Parathyroid adenoma (tissue), 2 donors: ENCODE results near the gene NLGN4X.

Experiments used
- H2AFZ ChIP-seq: fragments of 300-600 bp; sonication (generic); one replicate; pipeline ENCODE4 v1.7.0; 2017; ENCODE audit warnings: antibody characterized with exemption, mild to moderate bottlenecking
- H3K27ac ChIP-seq: fragments of 300-600 bp; sonication (generic); one replicate; pipeline ENCODE4 v1.7.0; 2017
- H3K27me3 ChIP-seq: fragments of 300-600 bp; sonication (generic); one replicate; pipeline ENCODE4 v1.7.0; 2017; ENCODE audit warnings: low read length; ENCODE audit not compliant: control insufficient read depth, insufficient read depth
- H3K36me3 ChIP-seq: fragments of 300-600 bp; sonication (generic); one replicate; pipeline ENCODE4 v1.7.0; 2017; ENCODE audit warnings: low read length; ENCODE audit not compliant: control insufficient read depth, insufficient read depth
- H3K4me1 ChIP-seq: fragments of 300-600 bp; sonication (generic); one replicate; pipeline ENCODE4 v1.7.0; 2017; ENCODE audit warnings: control low read depth
- H3K4me2 ChIP-seq: fragments of 300-600 bp; sonication (generic); one replicate; pipeline ENCODE4 v1.7.0; 2017; ENCODE audit warnings: low read length
- H3K4me3 ChIP-seq: fragments of 300-600 bp; sonication (generic); one replicate; pipeline ENCODE4 v1.7.0; 2017; ENCODE audit warnings: low read depth, low read length
- H3K79me2 ChIP-seq: fragments of 300-600 bp; sonication (generic); one replicate; pipeline ENCODE4 v1.7.0; 2017; ENCODE audit warnings: control low read depth
- H3K9ac ChIP-seq: fragments of 300-600 bp; sonication (generic); one replicate; pipeline ENCODE4 v1.7.0; 2017; ENCODE audit warnings: mild to moderate bottlenecking
- H3K9me3 ChIP-seq: fragments of 300-600 bp; sonication (generic); one replicate; pipeline ENCODE4 v1.7.0; 2017; ENCODE audit warnings: low read length; ENCODE audit not compliant: control insufficient read depth
- TF ChIP-seq, protein P1 (sequence below): fragments of 300-600 bp; sonication (generic); IDR thresholded peaks from one replicate; pipeline ENCODE4 v1.7.0; 2017; ENCODE audit warnings: antibody characterized with exemption, mild to moderate bottlenecking
- donor health status: primary hyperparathyroidism.

NLGN4X gene

DNA sequence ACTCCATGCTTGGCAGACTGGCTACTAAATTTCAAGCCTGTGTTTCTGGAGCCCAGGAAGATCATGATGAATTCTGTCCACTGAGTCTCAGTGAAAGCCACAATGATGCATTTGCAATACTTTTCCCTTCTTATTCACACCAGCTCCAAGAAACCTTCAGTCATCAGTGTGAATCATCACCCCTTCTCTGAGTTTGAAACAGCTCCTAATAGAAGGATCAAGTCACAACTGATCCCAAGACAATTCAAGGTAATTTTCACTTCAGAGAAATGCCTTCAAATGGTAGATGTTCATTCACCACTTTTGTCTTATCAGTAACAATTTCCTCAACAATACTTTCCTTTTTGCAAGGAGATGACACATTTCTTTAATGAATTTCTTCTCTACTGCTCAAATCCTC lies 257.4 kb downstream of the NLGN4X start:
- H3K79me2 ChIP-seq = no peaks in the 10 kb centered on the region
- no peak overlapping the region for H3K4me3 ChIP-seq
- H3K9ac ChIP-seq = no peak overlapping the region
- H3K27ac ChIP-seq = no peak overlapping the region
- no peak overlapping the region for H2AFZ ChIP-seq
- no peak overlapping the region for H3K4me2 ChIP-seq
- H3K4me1 ChIP-seq = no peaks in the 10 kb centered on the region
- no peaks in the 10 kb centered on the region for H3K27me3 ChIP-seq
- TF ChIP-seq, protein P1, sequence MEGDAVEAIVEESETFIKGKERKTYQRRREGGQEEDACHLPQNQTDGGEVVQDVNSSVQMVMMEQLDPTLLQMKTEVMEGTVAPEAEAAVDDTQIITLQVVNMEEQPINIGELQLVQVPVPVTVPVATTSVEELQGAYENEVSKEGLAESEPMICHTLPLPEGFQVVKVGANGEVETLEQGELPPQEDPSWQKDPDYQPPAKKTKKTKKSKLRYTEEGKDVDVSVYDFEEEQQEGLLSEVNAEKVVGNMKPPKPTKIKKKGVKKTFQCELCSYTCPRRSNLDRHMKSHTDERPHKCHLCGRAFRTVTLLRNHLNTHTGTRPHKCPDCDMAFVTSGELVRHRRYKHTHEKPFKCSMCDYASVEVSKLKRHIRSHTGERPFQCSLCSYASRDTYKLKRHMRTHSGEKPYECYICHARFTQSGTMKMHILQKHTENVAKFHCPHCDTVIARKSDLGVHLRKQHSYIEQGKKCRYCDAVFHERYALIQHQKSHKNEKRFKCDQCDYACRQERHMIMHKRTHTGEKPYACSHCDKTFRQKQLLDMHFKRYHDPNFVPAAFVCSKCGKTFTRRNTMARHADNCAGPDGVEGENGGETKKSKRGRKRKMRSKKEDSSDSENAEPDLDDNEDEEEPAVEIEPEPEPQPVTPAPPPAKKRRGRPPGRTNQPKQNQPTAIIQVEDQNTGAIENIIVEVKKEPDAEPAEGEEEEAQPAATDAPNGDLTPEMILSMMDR = no peak
- H3K36me3 ChIP-seq = no peaks in the 10 kb centered on the region
- H3K9me3 ChIP-seq = no peaks in the 10 kb centered on the region

DNA sequence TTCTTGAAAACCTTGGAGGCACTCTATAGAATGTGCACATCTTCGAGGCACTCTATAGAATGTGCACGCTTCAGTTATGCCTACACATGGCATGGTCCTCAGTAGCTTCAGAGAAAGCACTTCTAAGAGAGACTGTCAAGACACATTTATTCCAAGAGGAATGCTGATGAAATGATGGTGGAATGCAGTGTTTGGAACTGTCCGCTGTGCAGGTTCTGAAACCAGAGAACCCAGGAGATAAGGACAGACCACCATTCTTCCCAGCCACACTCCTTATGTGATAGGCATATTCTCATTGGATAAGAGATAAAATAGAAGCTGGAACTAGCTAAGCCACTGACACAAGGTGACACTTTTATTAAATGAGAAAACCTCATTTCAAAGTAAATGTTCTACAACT lies 263.3 kb downstream of the NLGN4X start:
- H3K4me2 ChIP-seq = no peak overlapping the region
- no peak overlapping the region for H2AFZ ChIP-seq
- H3K9me3 ChIP-seq = no peaks in the 10 kb centered on the region
- H3K4me3 ChIP-seq = no peak overlapping the region
- H3K27me3 ChIP-seq = no peaks in the 10 kb centered on the region
- H3K36me3 ChIP-seq = no peaks in the 10 kb centered on the region
- TF ChIP-seq, protein P1 = no peak
- H3K4me1 ChIP-seq = no peaks in the 10 kb centered on the region
- no peak overlapping the region for H3K27ac ChIP-seq
- H3K79me2 ChIP-seq = no peaks in the 10 kb centered on the region
- no peak overlapping the region for H3K9ac ChIP-seq

- Histone ChIP-seq H2AFZ (no peak overlapping the region), H3K36me3 (no peaks in the 10 kb centered on the region), H3K4me3 (no peak overlapping the region), H3K4me1 (no peaks in the 10 kb centered on the region), H3K9ac (no peak overlapping the region), H3K79me2 (no peaks in the 10 kb centered on the region), H3K4me2 (no peak overlapping the region), H3K27ac (no peak overlapping the region), H3K9me3 (no peaks in the 10 kb centered on the region), H3K27me3 (no peaks in the 10 kb centered on the region)
- TF ChIP-seq, protein P1 = no peak
These were observed 269.4 kb downstream of the NLGN4X start for GRCh38 chrX:5959286-5959685.

DNA sequence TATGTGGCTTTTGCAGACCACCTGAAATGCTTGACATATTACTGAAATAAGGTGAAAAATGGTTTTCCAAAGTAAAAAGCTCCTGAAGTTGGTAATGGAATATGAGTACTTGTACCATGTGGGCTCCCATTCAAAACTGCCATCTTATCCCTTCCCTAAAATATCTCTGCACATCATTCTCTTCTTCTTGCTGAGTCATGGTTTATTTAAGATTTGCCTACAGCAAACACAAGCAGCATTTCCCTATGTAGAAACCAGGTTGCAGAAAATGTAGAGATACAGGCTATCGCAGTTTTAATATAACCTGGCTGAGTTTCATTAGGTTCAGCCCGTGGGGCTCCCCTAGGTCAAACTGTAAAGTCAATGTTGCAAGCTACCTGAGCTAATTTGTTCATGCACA lies 270.1 kb downstream of the NLGN4X start:
- Histone ChIP-seq H3K4me2 (no peak overlapping the region), H3K9me3 (no peaks in the 10 kb centered on the region), H3K4me1 (no peaks in the 10 kb centered on the region), H3K4me3 (no peak overlapping the region), H3K79me2 (no peaks in the 10 kb centered on the region), H3K9ac (no peak overlapping the region), H3K36me3 (no peaks in the 10 kb centered on the region), H2AFZ (no peak overlapping the region), H3K27ac (no peak overlapping the region), H3K27me3 (no peaks in the 10 kb centered on the region)
- TF ChIP-seq, protein P1 = no peak

- Histone ChIP-seq H3K9ac (no peak overlapping the region), H3K4me2 (no peak overlapping the region), H3K9me3 (no peaks in the 10 kb centered on the region), H3K4me3 (no peak overlapping the region), H3K36me3 (no peaks in the 10 kb centered on the region), H3K27me3 (no peaks in the 10 kb centered on the region), H2AFZ (no peak overlapping the region), H3K27ac (no peak overlapping the region), H3K4me1 (no peaks in the 10 kb centered on the region), H3K79me2 (no peaks in the 10 kb centered on the region)
- TF ChIP-seq, protein P1 = no peak
These were observed 271.2 kb downstream of the NLGN4X start for GRCh38 chrX:5957506-5957905.
